Measurements from ENCODE around the gene SMTNL2.
"Not testable (repeated sequence)": the region's sequence is repeated elsewhere in the genome, so short reads cannot be mapped to it uniquely, and the experiment has no call there.

The SMTNL2 gene

DNA sequence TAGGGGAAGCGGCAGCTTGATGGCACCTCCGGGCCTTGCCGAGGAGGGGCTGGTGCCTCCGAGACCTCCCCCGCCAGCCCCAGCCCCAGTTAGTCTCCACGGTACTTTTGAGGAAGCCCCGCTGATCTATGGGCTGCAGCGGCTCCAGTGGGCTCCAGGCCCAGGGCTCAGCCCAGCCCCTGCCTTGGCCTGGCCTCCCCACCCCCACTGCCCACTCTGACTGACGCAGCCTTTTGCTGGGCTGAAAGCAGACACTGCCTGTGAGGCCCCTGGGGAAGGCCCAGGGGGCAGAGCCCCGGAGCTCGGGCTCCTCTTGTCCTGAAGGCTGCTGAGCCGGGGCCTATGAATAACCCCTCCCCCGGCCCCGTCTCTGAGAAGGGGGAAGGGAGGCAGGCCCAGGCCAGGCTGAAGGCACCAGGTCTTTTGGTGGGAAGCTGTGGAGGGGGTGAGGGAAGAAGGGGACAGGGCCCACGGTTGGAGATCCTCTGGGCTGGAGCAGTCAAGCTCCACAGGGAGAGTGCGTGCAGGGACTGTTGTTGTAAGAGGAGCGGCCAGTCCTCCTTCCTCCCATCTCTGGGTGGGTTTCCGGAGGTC is 7.5 kb upstream of the SMTNL2 start:
- Histone ChIP-seq H3K4me1 (ENCODE audit: insufficient read depth, low read length) (peaks cover 17% of the 10 kb centered on the region), H3K27me3 (ENCODE audit: insufficient read depth, low read length) (peaks cover 9% of the 10 kb centered on the region), H3K4me3 (ENCODE audit: low read length) (no peak overlapping the region), H2AFZ (ENCODE audit: low read depth, low read length) (peak overlapping the region; percentile 48), H3K36me3 (ENCODE audit: insufficient read depth, low read length) (no peaks in the 10 kb centered on the region), H3K9me3 (ENCODE audit: low read length) (no peaks in the 10 kb centered on the region)

DNA sequence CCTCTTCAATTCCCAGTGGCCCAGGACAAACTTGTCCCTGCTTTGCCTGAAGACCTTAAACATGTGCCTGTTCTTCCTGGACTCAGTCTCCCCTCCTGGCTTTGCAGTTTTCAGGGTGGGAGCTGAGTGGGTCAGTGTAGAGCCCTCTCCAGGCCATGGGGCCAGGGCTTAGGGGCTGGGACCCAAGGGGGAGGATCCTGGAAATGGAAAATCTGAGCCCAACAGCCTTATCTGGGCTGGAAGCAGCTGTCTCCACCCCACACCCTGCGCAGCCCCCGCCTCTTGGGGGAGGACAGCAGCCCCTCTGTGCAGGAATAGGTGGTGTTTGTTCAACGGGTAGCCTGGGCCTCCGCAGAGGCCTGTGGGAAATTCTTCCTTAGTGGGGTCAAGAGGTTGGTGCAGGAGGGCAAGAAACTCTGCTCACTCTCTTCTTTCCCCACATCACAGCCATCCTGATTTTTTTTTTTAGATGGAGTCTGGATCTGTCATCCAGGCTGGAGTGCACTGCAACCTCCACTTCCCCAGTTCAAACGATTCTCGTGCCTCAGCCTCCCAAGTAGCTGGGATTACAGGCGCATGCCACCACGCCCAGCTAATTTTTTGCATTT is 6.8 kb upstream of the SMTNL2 start:
- no peak overlapping the region for H3K4me3 ChIP-seq (ENCODE audit: low read length)
- H3K9me3 ChIP-seq (ENCODE audit: low read length) = no peaks in the 10 kb centered on the region
- H3K4me1 ChIP-seq (ENCODE audit: insufficient read depth, low read length) = peaks cover 17% of the 10 kb centered on the region
- H2AFZ ChIP-seq (ENCODE audit: low read depth, low read length) = peak overlapping the region; percentile 48
- no peaks in the 10 kb centered on the region for H3K36me3 ChIP-seq (ENCODE audit: insufficient read depth, low read length)
- peaks cover 15% of the 10 kb centered on the region for H3K27me3 ChIP-seq (ENCODE audit: insufficient read depth, low read length)

DNA sequence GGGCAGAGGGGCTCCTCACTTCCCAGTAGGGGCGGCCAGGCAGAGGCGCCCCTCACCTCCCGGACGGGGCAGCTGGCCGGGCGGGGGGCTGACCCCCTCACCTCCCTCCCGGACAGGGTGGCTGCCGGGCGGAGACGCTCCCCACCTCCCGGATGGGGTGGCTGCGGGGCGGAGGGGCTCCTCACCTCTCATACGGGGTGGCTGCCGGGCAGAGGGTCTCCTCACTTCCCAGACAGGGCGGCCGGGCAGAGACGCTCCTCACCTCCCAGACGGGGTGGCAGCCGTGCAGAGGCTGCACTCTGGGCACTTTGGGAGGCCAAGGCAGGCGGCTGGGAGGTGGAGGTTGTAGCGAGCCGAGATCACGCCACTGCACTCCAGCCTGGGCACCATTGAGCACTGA is 6.0 kb upstream of the SMTNL2 start:
- Histone ChIP-seq H3K4me1 (ENCODE audit: insufficient read depth, low read length) (peaks cover 17% of the 10 kb centered on the region), H3K27me3 (ENCODE audit: insufficient read depth, low read length) (peaks cover 23% of the 10 kb centered on the region)
- not testable (repeated sequence) for H3K4me3 ChIP-seq (ENCODE audit: low read length); H3K36me3 ChIP-seq (ENCODE audit: insufficient read depth, low read length); H2AFZ ChIP-seq (ENCODE audit: low read depth, low read length); H3K9me3 ChIP-seq (ENCODE audit: low read length)

- Histone ChIP-seq H3K9me3 (ENCODE audit: low read length) (no peaks in the 10 kb centered on the region), H3K4me3 (ENCODE audit: low read length) (no peak overlapping the region), H3K27me3 (ENCODE audit: insufficient read depth, low read length) (peaks cover 35% of the 10 kb centered on the region), H3K4me1 (ENCODE audit: insufficient read depth, low read length) (peaks cover 20% of the 10 kb centered on the region), H2AFZ (ENCODE audit: low read depth, low read length) (no peak overlapping the region), H3K36me3 (ENCODE audit: insufficient read depth, low read length) (no peaks in the 10 kb centered on the region)
Measured at GRCh38 chr17:4579678-4580077, 4.7 kb upstream of the SMTNL2 start.

- Histone ChIP-seq H3K4me3 (ENCODE audit: low read length) (no peak overlapping the region), H2AFZ (ENCODE audit: low read depth, low read length) (no peak overlapping the region), H3K4me1 (ENCODE audit: insufficient read depth, low read length) (peaks cover 20% of the 10 kb centered on the region), H3K9me3 (ENCODE audit: low read length) (no peaks in the 10 kb centered on the region), H3K36me3 (ENCODE audit: insufficient read depth, low read length) (no peaks in the 10 kb centered on the region), H3K27me3 (ENCODE audit: insufficient read depth, low read length) (peaks cover 42% of the 10 kb centered on the region)
Measured at GRCh38 chr17:4580291-4580690, 4.0 kb upstream of the SMTNL2 start.

GRCh38 chr17:4582101-4582501 is 2.2 kb upstream of the SMTNL2 start:
- peaks cover 60% of the 10 kb centered on the region for H3K27me3 ChIP-seq (ENCODE audit: insufficient read depth, low read length)
- H3K9me3 ChIP-seq (ENCODE audit: low read length) = no peaks in the 10 kb centered on the region
- H2AFZ ChIP-seq (ENCODE audit: low read depth, low read length) = no peak overlapping the region

GRCh38 chr17:4582691-4583090 is 1.6 kb upstream of the SMTNL2 start:
- no peaks in the 10 kb centered on the region for H3K9me3 ChIP-seq (ENCODE audit: low read length)
- no peak overlapping the region for H2AFZ ChIP-seq (ENCODE audit: low read depth, low read length)
- H3K36me3 ChIP-seq (ENCODE audit: insufficient read depth, low read length) = no peaks in the 10 kb centered on the region
- peaks cover 66% of the 10 kb centered on the region for H3K27me3 ChIP-seq (ENCODE audit: insufficient read depth, low read length)
- H3K4me3 ChIP-seq (ENCODE audit: low read length) = no peak overlapping the region
- peaks cover 3% of the 10 kb centered on the region for H3K4me1 ChIP-seq (ENCODE audit: insufficient read depth, low read length)

More at GRCh38 chr17:4582101-4582501, 2.2 kb upstream of the SMTNL2 start:
- Histone ChIP-seq H3K4me3 (ENCODE audit: low read length) (no peak overlapping the region), H3K4me1 (ENCODE audit: insufficient read depth, low read length) (peaks cover 8% of the 10 kb centered on the region), H3K36me3 (ENCODE audit: insufficient read depth, low read length) (no peaks in the 10 kb centered on the region)

GRCh38 chr17:4583206-4583605 is 1.1 kb upstream of the SMTNL2 start:
- no peak overlapping the region for H3K4me3 ChIP-seq (ENCODE audit: low read length)
- peaks cover 70% of the 10 kb centered on the region for H3K27me3 ChIP-seq (ENCODE audit: insufficient read depth, low read length)
- H3K9me3 ChIP-seq (ENCODE audit: low read length) = no peaks in the 10 kb centered on the region
- H3K4me1 ChIP-seq (ENCODE audit: insufficient read depth, low read length) = peaks cover 3% of the 10 kb centered on the region
- no peaks in the 10 kb centered on the region for H3K36me3 ChIP-seq (ENCODE audit: insufficient read depth, low read length)
- H2AFZ ChIP-seq (ENCODE audit: low read depth, low read length) = no peak overlapping the region

DNA sequence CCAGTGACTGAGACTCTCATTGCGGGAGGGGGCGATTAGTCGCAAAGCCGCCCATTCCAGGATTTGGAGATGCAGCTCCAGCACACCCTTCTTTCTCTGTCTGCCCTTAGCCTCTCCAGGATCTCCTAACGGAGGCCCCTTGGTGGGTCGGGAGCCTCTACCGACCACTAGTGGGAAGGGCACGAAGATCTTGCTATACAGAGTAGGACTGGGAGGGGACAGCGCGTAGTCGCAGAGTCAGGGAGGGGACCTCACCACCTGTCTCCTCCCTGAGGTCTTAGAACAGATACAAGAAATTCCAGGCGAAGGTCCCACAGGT is 588 bp upstream of the SMTNL2 start:
- H3K4me3 ChIP-seq (ENCODE audit: low read length) = peak overlapping the region; percentile 30
- H3K27me3 ChIP-seq (ENCODE audit: insufficient read depth, low read length) = peaks cover 74% of the 10 kb centered on the region

GRCh38 chr17:4584917-4585637 is 748 bp downstream of the SMTNL2 start:
- Histone ChIP-seq H3K36me3 (ENCODE audit: insufficient read depth, low read length) (no peaks in the 10 kb centered on the region), H3K9me3 (ENCODE audit: low read length) (no peaks in the 10 kb centered on the region), H3K4me3 (ENCODE audit: low read length) (no peak overlapping the region), H2AFZ (ENCODE audit: low read depth, low read length) (no peak overlapping the region), H3K4me1 (ENCODE audit: insufficient read depth, low read length) (peaks cover 3% of the 10 kb centered on the region), H3K27me3 (ENCODE audit: insufficient read depth, low read length) (peaks cover 83% of the 10 kb centered on the region)

More for the DNA sequence above, 588 bp upstream of the SMTNL2 start:
- no peaks in the 10 kb centered on the region for H3K9me3 ChIP-seq (ENCODE audit: low read length)
- H3K36me3 ChIP-seq (ENCODE audit: insufficient read depth, low read length) = no peaks in the 10 kb centered on the region
- H3K4me1 ChIP-seq (ENCODE audit: insufficient read depth, low read length) = peaks cover 3% of the 10 kb centered on the region
- peak overlapping the region; percentile 39 for H2AFZ ChIP-seq (ENCODE audit: low read depth, low read length)

- H2AFZ ChIP-seq (ENCODE audit: low read depth, low read length) = no peak overlapping the region
- no peaks in the 10 kb centered on the region for H3K9me3 ChIP-seq (ENCODE audit: low read length)
- peaks cover 88% of the 10 kb centered on the region for H3K27me3 ChIP-seq (ENCODE audit: insufficient read depth, low read length)
- H3K4me3 ChIP-seq (ENCODE audit: low read length) = no peak overlapping the region
- H3K36me3 ChIP-seq (ENCODE audit: insufficient read depth, low read length) = no peaks in the 10 kb centered on the region
- peaks cover 3% of the 10 kb centered on the region for H3K4me1 ChIP-seq (ENCODE audit: insufficient read depth, low read length)
Measured at GRCh38 chr17:4585638-4585994, 1.3 kb downstream of the SMTNL2 start.

GRCh38 chr17:4586043-4586442 is 1.7 kb downstream of the SMTNL2 start:
- Histone ChIP-seq H3K4me1 (ENCODE audit: insufficient read depth, low read length) (peaks cover 3% of the 10 kb centered on the region), H3K4me3 (ENCODE audit: low read length) (no peak overlapping the region), H3K27me3 (ENCODE audit: insufficient read depth, low read length) (peaks cover 91% of the 10 kb centered on the region), H3K36me3 (ENCODE audit: insufficient read depth, low read length) (no peaks in the 10 kb centered on the region), H3K9me3 (ENCODE audit: low read length) (no peaks in the 10 kb centered on the region), H2AFZ (ENCODE audit: low read depth, low read length) (no peak overlapping the region)

DNA sequence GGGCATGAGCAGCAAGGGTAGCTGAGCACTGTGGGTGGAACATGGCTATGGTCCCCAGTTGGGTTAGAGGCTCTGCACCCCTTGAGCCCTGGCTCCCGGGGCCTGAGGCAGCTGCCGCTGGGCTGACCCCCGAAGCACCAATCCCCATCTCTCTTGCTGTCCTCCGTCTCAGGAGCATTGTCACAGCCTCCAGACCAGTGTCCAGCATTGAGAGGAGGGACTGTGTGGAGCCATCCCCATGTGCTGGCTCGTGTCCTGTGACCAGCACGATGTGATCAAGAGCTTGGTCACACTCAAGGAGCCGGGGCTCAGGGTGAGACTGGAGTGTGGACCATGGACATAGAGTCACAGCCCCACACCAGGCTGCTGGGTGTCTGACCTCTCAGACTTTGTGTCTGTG is 2.9 kb downstream of the SMTNL2 start:
- peaks cover 87% of the 10 kb centered on the region for H3K27me3 ChIP-seq (ENCODE audit: insufficient read depth, low read length)

More for the DNA sequence above, 2.9 kb downstream of the SMTNL2 start:
- no peaks in the 10 kb centered on the region for H3K9me3 ChIP-seq (ENCODE audit: low read length)
- H3K4me1 ChIP-seq (ENCODE audit: insufficient read depth, low read length) = peaks cover 3% of the 10 kb centered on the region
- H2AFZ ChIP-seq (ENCODE audit: low read depth, low read length) = no peak overlapping the region
- H3K4me3 ChIP-seq (ENCODE audit: low read length) = no peak overlapping the region
- H3K36me3 ChIP-seq (ENCODE audit: insufficient read depth, low read length) = no peaks in the 10 kb centered on the region

Measured in neuron (in vitro differentiated cells).